HG02571 (cell line): ENCODE measurements around the gene INTS14.
"Not testable (repeated sequence)": the region's sequence is repeated elsewhere in the genome, so short reads cannot be mapped to it uniquely, and the experiment has no call there.

Experiments
- ATAC-seq: cut with Tn5 transposase; IDR thresholded peaks from one replicate; pipeline ENCODE4 v1.9.1; 2021; ENCODE audit warnings: mild to moderate bottlenecking, moderate library complexity; ENCODE audit not compliant: unreplicated experiment

INTS14 gene

GRCh38 chr15:65632780-65633375 lies 21.9 kb upstream of the INTS14 start:
- ATAC-seq, result no peak

GRCh38 chr15:65631503-65631902 lies 20.6 kb upstream of the INTS14 start:
- ATAC-seq, result no peak

DNA sequence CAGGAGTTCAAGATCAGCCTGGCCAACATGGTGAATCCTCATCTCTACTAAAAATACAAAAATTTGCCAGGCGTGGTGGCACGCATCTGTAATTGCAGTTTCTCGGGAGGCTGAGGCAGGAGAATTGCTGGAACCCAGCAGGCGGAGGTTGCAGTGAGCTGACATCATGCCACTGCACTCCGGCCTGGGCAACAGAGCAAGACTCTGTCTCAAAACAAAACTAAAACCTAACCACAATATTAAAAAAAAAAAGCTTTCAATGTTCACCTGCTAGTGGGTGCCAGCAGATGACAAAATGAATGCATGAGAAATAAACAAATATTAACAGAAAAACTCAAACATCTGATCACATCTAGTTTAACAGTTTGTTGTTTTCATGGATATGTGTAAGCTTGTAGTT lies 19.8 kb upstream of the INTS14 start:
- no peak for ATAC-seq

DNA sequence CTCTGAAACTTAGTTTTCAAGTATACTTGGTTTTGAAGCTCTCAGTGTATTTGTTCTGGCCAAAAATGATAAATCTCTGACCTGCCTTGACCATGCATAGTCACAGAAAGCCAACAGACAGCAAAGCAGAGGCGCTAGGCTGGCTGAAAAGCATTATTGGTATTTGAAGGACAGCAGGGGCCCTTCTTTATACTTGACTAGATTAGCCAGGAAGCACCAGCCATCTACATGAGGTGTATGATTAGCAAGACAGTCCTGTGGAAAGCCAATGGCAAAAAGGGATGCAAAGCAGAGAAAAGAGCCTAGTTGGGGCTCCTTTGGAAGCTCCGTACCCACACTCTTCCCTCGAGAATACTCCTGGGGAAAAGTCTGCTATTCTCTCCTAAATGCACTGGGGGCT lies 18.6 kb upstream of the INTS14 start:
- ATAC-seq, result no peak

DNA sequence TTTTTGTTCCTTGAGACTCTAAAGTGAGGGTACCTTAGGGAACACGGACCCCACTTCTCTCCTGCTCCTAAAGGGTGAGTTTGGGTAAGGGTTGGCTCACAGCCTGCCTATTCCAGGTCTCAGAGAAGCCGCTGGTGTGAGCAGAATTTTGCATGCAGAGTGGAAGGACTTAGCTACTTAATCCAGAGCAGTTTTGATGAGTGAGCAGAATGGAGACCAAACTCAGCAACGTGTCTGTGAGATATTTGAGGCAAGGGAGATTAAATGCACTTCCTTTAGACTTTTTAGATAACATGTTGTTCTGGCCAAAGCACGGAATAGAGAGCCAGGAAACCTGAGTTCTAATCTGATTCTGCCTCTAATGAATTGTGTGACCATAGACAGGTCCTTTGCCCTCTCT lies 15.9 kb upstream of the INTS14 start:
- no peak for ATAC-seq

DNA sequence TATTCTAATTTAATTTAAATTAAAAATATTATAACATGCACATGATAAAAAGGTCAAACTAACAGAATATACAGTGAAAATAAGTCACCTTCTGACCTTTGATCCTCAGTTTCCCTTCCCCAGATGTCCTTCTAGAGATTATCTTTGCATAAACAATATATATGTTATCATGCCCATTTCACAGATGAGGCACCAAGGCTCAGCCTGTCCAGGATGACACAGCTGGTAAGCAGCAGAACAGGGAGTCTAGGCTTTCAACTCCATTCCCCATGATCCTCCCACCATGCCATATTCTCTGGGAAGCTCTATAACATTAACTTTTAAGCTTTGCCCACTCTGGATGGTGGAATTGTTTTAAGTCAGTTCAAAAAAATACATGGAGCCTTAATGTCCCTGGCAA lies 12.2 kb upstream of the INTS14 start:
- no peak for ATAC-seq

DNA sequence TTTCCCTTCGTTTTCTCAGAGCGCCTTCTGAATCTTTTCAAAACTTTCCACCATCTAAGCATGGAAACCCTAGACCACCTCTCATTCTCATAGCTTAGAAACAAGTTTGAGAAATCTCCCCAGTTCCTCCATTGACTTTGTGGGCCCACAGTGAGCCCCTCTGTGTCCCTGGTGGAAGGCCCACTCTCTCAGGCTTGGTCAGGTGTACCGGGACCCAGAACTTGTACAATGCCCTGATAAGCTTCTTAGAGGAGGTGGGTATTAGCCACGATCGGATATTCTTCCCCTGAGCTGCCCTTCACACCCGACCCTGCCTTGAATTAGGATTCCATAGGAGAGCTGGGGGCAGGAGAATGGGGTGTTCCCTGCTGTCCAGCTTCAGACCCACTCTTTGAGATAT lies 10.7 kb upstream of the INTS14 start, which contains the start of gene SLC24A1:
SLC24A1 (plus strand) TSS at position 301 of the 400 bp plus-strand sequence. CDS start 2,143 bp downstream, outside the sequence.
- ATAC-seq, result no peak

DNA sequence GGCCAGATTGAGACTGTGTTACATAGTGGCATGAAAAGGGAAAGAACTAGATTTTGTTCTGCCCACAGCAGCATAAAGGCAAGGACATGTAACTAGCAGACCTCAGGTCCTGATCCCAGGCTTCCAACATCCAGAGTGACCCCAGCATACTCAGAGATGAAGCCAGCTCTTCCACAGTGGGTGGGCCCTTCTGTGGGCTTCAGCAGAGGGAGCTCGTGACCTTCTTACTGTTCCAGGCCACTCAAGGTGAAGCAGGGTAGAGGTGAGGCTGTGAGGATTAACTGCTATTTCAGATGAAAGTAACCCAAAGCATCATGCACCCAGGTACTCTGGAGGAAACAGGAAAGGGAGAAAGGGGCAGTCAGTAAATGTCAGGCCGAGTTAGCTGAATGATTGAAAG lies 9.9 kb upstream of the INTS14 start:
- no peak for ATAC-seq

- no peak for ATAC-seq
These were observed 8.8 kb upstream of the INTS14 start for GRCh38 chr15:65619626-65620290.

GRCh38 chr15:65618560-65619109 lies 7.7 kb upstream of the INTS14 start:
- no peak for ATAC-seq

- not testable (repeated sequence) for ATAC-seq
These were observed 5.0 kb upstream of the INTS14 start for GRCh38 chr15:65615887-65616286.

GRCh38 chr15:65612949-65613744 lies 2.2 kb upstream of the INTS14 start:
- no peak for ATAC-seq

GRCh38 chr15:65612616-65612946 lies 1.6 kb upstream of the INTS14 start:
- no peak for ATAC-seq

DNA sequence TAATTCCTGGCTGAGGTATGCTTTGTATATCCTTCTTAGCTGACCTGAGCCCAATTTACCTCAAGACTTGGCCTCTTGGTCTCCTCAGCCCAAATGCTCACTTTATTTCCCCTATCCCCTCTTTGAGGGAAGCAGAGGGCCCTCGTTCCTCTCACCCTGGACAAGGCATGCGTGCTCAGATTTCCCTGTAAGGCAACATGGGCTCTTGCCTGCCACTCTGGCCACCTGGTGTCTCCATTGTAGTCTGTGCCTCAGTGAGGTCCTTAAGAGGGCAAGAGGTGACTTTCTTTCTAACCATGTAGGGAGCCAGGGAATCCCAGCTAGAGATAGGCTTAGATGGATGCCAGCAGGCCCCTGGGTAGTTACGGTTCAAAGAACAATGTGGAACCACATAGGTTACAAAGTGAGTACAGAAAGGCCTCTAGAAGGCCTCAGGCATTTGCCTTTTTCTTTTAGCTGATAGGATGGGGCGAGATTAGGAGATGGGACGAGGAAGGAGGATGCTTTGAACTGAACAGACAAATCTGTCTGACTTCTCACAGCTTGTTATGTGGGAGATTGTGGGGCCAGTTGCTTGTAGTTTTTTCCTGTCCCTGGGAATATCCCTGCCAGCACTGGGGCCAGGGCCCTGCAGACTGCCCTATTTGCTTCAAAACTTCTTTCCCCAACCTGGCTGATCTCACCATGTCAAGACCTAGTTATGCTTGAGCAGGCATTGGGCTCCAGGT lies 1.1 kb upstream of the INTS14 start:
- no peak for ATAC-seq

- ATAC-seq, result no peak
These were observed 7.4 kb downstream of the INTS14 start for GRCh38 chr15:65603559-65603958.

DNA sequence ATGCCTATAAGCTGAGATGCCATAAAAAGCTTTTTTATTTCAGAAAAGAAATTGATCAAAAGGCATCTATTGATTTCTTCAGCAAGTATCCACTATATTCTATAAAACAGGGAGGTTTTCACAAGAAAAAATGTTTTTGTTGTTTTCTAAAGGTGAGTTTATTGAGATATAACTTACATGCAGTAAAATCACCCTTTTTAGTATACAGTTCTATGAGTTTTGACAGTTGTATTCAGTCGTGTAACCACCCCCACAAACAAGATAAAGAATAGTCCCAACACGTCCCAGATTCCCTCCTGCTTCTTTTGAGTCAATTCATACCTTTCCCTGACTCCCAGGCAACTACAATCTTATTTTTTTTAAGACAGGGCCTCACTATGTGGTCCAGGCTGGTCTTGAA lies 7.8 kb downstream of the INTS14 start:
- no peak for ATAC-seq

DNA sequence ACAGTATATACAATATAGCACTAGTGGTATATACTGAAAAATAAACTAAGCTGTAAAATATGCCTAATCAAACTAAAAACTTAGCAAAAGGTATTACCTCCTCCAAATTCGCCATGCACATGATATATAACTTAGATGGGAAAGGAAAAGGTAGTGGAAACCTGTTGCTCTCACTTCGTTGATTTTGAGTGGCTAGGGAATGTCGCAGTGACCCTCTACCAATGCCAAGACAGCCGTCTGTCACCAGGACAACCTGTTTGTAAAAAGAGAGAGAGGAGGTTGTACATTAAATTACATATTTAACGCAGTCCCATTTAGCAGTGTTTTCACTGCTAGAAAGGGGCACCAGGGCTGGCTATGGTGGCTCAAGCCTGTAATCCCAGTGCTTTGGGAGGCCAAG lies 11.3 kb downstream of the INTS14 start:
- no peak for ATAC-seq

DNA sequence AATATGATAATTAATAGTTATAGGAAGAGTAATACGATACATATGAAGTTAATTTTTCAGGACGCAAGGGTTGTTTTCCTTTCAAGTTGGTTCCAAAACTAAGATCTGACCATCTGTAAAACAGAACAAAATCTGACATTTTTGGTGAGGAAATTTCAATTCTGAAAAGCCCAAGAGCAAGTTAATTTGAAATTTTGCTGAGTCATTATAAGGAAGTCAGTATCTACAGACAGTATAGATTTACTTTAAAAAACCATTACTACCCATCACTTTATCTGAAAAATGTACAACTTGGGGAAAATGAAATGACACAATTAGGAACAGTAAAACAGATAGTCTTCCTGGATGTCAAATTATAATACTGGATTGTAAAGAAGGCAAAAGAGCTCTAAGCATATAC lies 12.5 kb downstream of the INTS14 start:
- ATAC-seq, result no peak

DNA sequence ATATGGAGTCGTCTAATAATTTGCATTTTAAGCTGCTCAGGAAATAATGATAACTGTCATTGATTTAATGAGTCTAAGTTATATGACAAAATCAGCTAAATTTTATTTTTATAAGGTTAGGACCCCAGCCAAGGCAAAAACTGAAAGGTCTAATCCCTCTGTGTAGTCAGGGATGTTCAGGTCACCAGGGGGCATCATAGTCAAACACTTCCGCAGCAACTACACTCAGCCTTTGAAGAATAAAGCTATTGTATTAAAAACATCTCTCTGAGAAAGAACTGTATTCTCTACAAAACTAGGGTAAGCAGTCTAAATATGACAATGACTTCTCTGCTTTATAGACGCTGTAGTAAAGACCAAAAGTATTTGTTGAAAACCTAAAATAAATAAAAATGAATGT lies 15.0 kb downstream of the INTS14 start:
- no peak for ATAC-seq

- ATAC-seq, result no peak
These were observed 23.8 kb downstream of the INTS14 start for GRCh38 chr15:65587094-65587493.

- no peak for ATAC-seq
These were observed 26.7 kb downstream of the INTS14 start for GRCh38 chr15:65584241-65584640.
